Measurements from ENCODE around the gene GIPR. TPM values are rescaled to one million over a fixed set of nuclear protein-coding genes. Genes with fewer than 3 reads are reported as not detected.

The GIPR gene
- total and polyA plus RNA-seq, 2 of the 13 experiments (the other 11 are each of a cell fraction or from before 2014, with no cell fraction given), result 0.15 to 1.2 TPM

DNA sequence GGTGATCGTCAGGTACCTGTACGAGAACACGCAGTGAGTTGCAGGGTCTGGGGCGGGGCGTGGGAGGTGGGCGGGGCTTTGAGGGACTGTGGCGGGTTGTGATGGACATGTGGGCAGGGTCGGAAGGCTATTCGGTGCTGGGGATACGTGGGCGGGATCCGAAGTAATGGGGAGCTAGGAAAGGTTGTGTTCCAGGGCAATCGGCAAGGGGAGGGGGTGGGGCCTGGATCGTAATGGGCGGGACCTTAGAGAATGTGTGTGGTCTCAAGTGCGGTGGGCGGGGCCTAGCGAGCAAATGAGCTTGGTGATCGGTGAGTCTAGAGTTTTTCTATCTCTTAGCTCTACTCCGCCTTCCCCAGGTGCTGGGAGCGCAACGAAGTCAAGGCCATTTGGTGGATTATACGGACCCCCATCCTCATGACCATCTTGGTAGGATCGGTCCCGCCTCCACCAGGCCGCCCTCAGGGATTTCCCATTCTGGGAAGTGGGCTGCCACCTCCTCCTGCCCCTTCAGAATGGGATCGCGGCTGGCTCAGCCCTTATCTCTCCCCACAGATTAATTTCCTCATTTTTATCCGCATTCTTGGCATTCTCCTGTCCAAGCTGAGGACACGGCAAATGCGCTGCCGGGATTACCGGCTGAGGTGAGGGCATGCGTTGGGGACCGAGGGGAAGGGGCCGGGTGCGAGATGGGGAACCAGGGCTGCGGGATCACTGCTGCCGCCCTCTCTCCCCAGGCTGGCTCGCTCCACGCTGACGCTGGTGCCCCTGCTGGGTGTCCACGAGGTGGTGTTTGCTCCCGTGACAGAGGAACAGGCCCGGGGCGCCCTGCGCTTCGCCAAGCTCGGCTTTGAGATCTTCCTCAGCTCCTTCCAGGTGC is 9.6 kb downstream of the GIPR start:
- no peaks in the 10 kb centered on the region for H3K79me2 ChIP-seq (ENCODE audit: insufficient read depth, low read length)
- no peaks in the 10 kb centered on the region for H3K36me3 ChIP-seq (replicated peaks in 1 of 2; ENCODE audit: control insufficient read depth in 1 of 2, insufficient read depth in 2 of 2, low read length in 2 of 2)
- peak; percentile 81 for ATAC-seq
- no TSS peak for BruUV-seq (replicated peaks)
- peak; percentile 94 for DNase-seq (ENCODE audit: low spot score)
- H3K4me1 ChIP-seq (ENCODE audit: insufficient read depth, low read length), result peaks cover 33% of the 10 kb centered on the region
- intact Hi-C loops (cut with micrococcal nuclease; ENCODE audit: unreplicated experiment) (loop anchor here (1.0 kb wide), 1 partner anchor 15 kb away; the partner anchor contains the start of gene QPCTL), in situ Hi-C loops (cut with HindIII; ENCODE audit: extremely low pct_ligation_motif_present, low pct_unique_long_range_greater_than_20kb) (no loop called here)
- H3K4me3 ChIP-seq (replicated peaks in 1 of 3; ENCODE audit: insufficient read depth in 1 of 3, low read depth in 2 of 3, low read length in 3 of 3), result peak overlapping the region; percentile 47 to 85 (median 55)
- POLR2A ChIA-PET, result interaction anchor here (0.6 to 5.3 kb wide), 15 partner anchors 8 to 208 kb away, joined by 3 to 44 read pairs (median 4); partner anchors contain the start of genes EML2, FBXO46, GIPR and OPA3
- CTCF ChIA-PET (ENCODE audit: low intra/inter-chr PET ratio, low total read pairs), result no interaction called here
- peak overlapping the region; percentile 97 for H3K4me2 ChIP-seq (ENCODE audit: low read depth, low read length)
- H3K9ac ChIP-seq (ENCODE audit: insufficient read depth, low read depth, low read length), result peak overlapping the region; percentile 53; the same call in 1 of the 2 replicates
- H3K9me3 ChIP-seq (ENCODE audit: low read length), result no peaks in the 10 kb centered on the region
- WGBS (ENCODE audit: low lambda C conversion rate), result 19% methylated on average over 36 of the region's 49 CpGs
- H3K27me3 ChIP-seq (ENCODE audit: control insufficient read depth in 1 of 2, insufficient read depth in 2 of 2, low read length in 2 of 2), result no peaks in the 10 kb centered on the region; a peak in 1 of 5 replicates
- H2AFZ ChIP-seq (ENCODE audit: low read length), result no peak overlapping the region
- H4K20me1 ChIP-seq (ENCODE audit: insufficient read depth, low read length), result no peaks in the 10 kb centered on the region
- no peak overlapping the region for H3K27ac ChIP-seq (ENCODE audit: extremely low read length, insufficient read depth, low read length)
- FAIRE-seq, result peak; percentile 87
- TF ChIP-seq JDP2 (CRISPR knock-in tag; IDR thresholded peaks at IDR 0.05; ENCODE audit: borderline replicate concordance) (no peak), ZNF703 (CRISPR knock-in tag; IDR thresholded peaks at IDR 0.05; ENCODE audit: borderline replicate concordance) (no peak), MAF1 (CRISPR knock-in tag; IDR thresholded peaks at IDR 0.05; ENCODE audit: borderline replicate concordance) (no peak), ETV6 (CRISPR knock-in tag; conservative IDR thresholded peaks at IDR 0.05) (no peak), MTF2 (CRISPR knock-in tag; IDR thresholded peaks at IDR 0.05; ENCODE audit: borderline replicate concordance) (no peak), ZSCAN25 (CRISPR knock-in tag; IDR thresholded peaks at IDR 0.05) (no peak), SP2 (CRISPR knock-in tag; IDR thresholded peaks at IDR 0.05) (peak; percentile 73), ZNF501 (CRISPR knock-in tag; IDR thresholded peaks at IDR 0.05) (0 out of 2 replicates have a peak, but pooled peaks have one; percentile 35), SPEN (CRISPR knock-in tag; IDR thresholded peaks at IDR 0.05; ENCODE audit: low read depth) (peak; percentile 17; the same call in 1 of the 2 replicates), ATF7-NPFF (CRISPR knock-in tag; IDR thresholded peaks at IDR 0.05; ENCODE audit: low read depth) (no peak)
- TF ChIP-seq, protein P1, sequence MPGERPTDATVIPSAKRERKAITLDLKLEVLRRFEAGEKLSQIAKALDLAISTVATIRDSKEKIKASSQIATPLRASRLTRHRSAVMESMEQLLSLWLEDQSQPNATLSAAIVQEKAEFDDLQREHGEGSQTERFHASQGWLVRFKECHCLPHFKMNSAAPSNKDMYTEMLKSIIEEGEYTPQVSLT (CRISPR knock-in tag; IDR thresholded peaks at IDR 0.05; ENCODE audit: borderline replicate concordance, low read depth), result no peak
- TF ChIP-seq, protein P2, sequence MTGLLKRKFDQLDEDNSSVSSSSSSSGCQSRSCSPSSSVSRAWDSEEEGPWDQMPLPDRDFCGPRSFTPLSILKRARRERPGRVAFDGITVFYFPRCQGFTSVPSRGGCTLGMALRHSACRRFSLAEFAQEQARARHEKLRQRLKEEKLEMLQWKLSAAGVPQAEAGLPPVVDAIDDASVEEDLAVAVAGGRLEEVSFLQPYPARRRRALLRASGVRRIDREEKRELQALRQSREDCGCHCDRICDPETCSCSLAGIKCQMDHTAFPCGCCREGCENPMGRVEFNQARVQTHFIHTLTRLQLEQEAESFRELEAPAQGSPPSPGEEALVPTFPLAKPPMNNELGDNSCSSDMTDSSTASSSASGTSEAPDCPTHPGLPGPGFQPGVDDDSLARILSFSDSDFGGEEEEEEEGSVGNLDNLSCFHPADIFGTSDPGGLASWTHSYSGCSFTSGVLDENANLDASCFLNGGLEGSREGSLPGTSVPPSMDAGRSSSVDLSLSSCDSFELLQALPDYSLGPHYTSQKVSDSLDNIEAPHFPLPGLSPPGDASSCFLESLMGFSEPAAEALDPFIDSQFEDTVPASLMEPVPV (CRISPR knock-in tag; IDR thresholded peaks at IDR 0.05), result no peak
- TF ChIP-seq, protein P3, sequence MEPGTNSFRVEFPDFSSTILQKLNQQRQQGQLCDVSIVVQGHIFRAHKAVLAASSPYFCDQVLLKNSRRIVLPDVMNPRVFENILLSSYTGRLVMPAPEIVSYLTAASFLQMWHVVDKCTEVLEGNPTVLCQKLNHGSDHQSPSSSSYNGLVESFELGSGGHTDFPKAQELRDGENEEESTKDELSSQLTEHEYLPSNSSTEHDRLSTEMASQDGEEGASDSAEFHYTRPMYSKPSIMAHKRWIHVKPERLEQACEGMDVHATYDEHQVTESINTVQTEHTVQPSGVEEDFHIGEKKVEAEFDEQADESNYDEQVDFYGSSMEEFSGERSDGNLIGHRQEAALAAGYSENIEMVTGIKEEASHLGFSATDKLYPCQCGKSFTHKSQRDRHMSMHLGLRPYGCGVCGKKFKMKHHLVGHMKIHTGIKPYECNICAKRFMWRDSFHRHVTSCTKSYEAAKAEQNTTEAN (CRISPR knock-in tag; conservative IDR thresholded peaks at IDR 0.05), result no peak
- TF ChIP-seq, protein P4, sequence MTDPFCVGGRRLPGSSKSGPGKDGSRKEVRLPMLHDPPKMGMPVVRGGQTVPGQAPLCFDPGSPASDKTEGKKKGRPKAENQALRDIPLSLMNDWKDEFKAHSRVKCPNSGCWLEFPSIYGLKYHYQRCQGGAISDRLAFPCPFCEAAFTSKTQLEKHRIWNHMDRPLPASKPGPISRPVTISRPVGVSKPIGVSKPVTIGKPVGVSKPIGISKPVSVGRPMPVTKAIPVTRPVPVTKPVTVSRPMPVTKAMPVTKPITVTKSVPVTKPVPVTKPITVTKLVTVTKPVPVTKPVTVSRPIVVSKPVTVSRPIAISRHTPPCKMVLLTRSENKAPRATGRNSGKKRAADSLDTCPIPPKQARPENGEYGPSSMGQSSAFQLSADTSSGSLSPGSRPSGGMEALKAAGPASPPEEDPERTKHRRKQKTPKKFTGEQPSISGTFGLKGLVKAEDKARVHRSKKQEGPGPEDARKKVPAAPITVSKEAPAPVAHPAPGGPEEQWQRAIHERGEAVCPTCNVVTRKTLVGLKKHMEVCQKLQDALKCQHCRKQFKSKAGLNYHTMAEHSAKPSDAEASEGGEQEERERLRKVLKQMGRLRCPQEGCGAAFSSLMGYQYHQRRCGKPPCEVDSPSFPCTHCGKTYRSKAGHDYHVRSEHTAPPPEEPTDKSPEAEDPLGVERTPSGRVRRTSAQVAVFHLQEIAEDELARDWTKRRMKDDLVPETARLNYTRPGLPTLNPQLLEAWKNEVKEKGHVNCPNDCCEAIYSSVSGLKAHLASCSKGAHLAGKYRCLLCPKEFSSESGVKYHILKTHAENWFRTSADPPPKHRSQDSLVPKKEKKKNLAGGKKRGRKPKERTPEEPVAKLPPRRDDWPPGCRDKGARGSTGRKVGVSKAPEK (CRISPR knock-in tag; IDR thresholded peaks at IDR 0.05; ENCODE audit: borderline replicate concordance), result no peak
- TF ChIP-seq, protein P5, sequence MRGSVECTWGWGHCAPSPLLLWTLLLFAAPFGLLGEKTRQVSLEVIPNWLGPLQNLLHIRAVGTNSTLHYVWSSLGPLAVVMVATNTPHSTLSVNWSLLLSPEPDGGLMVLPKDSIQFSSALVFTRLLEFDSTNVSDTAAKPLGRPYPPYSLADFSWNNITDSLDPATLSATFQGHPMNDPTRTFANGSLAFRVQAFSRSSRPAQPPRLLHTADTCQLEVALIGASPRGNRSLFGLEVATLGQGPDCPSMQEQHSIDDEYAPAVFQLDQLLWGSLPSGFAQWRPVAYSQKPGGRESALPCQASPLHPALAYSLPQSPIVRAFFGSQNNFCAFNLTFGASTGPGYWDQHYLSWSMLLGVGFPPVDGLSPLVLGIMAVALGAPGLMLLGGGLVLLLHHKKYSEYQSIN (CRISPR knock-in tag; IDR thresholded peaks at IDR 0.05; ENCODE audit: borderline replicate concordance), result no peak
